ENCODE data around the gene ZNF595.

The ZNF595 gene

GRCh38 chr4:125091-125771, 72.1 kb downstream of the ZNF595 start:
- TF ChIP-seq GATA3 (IDR thresholded peaks at IDR 0.05; ENCODE audit: low read depth, low read length) (no peak), GATA2 (IDR thresholded peaks at IDR 0.05; ENCODE audit: low read depth, low read length) (no peak)

DNA sequence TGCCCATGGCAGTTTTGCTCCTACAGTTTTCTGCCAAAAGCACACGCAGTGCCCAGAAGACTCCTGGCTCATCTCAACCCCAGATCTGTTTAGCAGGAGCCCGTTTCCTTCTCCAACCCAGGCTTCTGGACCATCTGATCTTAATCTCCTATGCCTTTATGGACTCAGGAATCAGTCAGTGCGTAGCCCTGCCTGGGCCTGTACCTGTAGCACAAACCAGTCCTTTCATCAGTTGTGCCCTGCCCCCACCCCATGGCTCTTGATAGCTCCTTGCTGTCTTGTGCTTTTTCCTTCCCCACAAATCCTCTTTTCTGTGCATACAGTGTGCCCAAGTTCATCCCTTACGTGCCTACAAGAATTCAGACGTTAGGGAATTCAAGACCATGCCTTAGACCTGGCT, 72.7 kb downstream of the ZNF595 start:
- no peak for TF ChIP-seq GATA3 (IDR thresholded peaks at IDR 0.05; ENCODE audit: low read depth, low read length)
- no peak for TF ChIP-seq GATA2 (IDR thresholded peaks at IDR 0.05; ENCODE audit: low read depth, low read length)

GRCh38 chr4:132483-132882, 79.4 kb downstream of the ZNF595 start:
- TF ChIP-seq GATA3 (IDR thresholded peaks at IDR 0.05; ENCODE audit: low read depth, low read length) (no peak), GATA2 (IDR thresholded peaks at IDR 0.05; ENCODE audit: low read depth, low read length) (no peak)

Data from SH-SY5Y (cell line).